NCI-H1092 treated with DMSO at 0.1 percent for 48 hours (cell line): ENCODE data around the gene OR7C1.
"Not testable (repeated sequence)": the region's sequence is repeated elsewhere in the genome, so short reads cannot be mapped to it uniquely, and the experiment has no call there.

ENCODE experiments used
- DNase-seq: peaks from one replicate; lab custom pipeline; 2025; lab: John Stamatoyannopoulos, UW

The OR7C1 gene

GRCh38 chr19:14765403-14765802, 69.6 kb downstream of the OR7C1 start:
- not testable (repeated sequence) for DNase-seq

DNA sequence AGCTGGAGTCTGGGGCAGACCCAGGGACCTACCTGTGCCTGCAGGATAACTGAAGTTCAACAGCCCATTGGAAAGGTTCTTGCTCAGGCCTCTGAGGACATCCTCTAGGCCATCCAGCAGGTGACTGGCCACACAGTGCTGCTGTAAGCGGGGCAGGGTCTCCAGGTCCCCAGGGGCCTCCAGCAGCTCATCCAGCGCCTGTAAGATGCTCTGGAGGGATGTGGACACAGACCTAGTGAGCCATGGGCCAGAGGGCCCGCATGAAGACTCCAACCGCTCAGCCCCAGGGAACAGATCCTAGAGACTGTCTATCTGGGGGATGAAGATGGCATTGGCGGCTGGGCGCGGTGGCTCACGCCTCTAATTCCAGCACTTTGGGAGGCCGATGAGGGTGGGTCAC, 70.6 kb downstream of the OR7C1 start:
- DNase-seq, result no peak

- DNase-seq, result no peak
These were observed 71.4 kb downstream of the OR7C1 start for GRCh38 chr19:14763497-14764145.

DNA sequence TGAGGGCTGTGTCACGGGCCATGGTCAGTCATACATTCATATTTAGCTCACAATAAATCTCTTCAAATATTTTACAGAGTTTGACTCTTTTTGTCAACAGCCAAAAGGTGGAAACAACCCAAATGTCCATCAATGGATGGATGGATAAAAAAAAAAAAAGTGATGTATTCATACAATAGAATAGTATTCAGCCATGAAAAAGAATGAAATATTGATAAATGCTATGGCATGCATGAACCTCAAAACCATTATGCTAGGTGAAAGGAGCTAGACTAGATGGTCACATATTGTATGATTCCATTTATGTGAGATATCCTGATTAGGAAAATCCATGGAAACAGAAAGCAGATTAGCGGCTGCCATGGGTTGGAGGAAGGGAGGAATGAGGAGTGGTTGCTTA, 72.9 kb downstream of the OR7C1 start:
- DNase-seq, result no peak

- no peak for DNase-seq
These were observed 73.4 kb downstream of the OR7C1 start for GRCh38 chr19:14761607-14762006.

GRCh38 chr19:14758816-14759215, 76.2 kb downstream of the OR7C1 start:
- DNase-seq, result no peak

- no peak for DNase-seq
These were observed 86.4 kb downstream of the OR7C1 start for GRCh38 chr19:14748601-14749000.
